Endothelial cell of hepatic sinusoid (primary cell): Measurements from ENCODE around the gene TP53AIP1.

Experiments used
- in situ Hi-C: cut with HindIII; loops from 2 replicates; pipeline ENCODE4 v1.10.0; 2017; ENCODE audit warnings: low sequenced_read_pairs

The TP53AIP1 gene

DNA sequence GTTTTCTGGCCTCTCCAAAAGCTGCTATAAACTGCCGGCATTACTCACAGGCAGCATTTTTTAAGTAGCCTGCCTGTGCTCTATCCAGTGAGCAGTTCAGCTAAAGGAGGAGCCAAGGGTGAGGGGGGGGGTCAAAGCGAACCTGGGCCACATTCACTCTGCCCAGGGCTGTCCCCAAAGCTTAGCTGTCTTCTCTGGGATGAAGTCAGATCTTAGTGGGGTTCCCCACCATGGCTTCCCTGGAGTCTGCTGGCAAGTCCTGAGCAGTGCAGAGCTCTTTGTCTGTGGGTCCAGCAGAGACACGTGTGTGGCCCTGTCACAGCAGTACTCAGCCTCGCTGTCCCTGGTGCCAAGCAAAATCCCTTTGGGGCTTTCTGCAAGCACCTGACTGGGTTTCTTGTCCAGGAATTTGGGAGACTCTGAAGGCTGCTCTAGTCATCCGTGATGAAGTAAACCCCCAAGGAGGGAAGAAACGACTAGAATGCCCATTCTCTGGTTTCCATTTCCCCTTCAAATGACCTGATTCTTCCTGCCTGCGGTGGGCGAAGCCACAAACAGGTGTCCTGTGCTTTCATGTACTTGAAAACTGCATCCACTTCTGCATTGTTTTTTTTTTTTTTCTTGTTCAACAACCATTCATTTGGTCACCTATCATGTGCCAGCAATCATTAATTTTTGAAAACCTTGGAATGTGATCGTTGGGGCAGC is 48.9 kb downstream of the TP53AIP1 start:
- in situ Hi-C loops: loop anchor here (25.0 kb wide), 1 partner anchor 394 kb away; no protein-coding TSS in a partner anchor

DNA sequence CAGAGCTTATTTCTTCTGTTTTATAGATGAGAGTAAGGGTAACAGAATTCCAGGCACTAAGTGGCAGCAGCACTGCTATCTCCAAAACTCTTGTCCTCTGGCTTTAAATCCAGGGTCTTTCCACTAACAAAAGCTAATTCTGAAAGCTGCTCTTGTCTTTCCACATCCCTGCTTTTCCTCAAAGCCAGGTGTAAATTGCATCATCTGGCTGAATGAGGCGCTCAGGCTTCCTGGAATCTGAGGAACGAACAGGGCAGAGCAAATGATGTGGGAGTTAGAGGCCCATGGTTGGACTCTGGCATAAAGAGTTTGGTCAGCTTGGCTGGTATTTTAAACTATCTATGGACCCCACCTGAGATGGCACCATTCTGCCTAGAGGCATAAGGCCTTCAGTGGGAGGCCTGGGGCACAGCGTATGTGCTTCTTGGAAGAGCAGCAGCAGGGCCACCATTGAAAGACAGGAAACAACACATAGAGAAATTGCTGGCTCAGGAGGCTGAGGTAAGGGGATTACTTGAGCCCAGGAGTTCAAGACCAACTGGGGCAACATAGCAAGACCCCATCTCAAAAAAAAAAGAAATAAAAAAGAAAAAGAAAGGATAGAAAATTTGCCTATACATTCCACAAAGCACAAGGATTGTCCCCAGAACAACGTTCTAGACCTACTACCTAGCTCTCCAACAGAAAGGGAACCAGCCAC is 49.7 kb downstream of the TP53AIP1 start:
- in situ Hi-C loops: loop anchor here (25.0 kb wide), 1 partner anchor 394 kb away; no protein-coding TSS in a partner anchor

GRCh38 chr11:128891913-128892398 is 50.7 kb downstream of the TP53AIP1 start:
- in situ Hi-C loops: loop anchor here (25.0 kb wide), 1 partner anchor 395 kb away; no protein-coding TSS in a partner anchor

DNA sequence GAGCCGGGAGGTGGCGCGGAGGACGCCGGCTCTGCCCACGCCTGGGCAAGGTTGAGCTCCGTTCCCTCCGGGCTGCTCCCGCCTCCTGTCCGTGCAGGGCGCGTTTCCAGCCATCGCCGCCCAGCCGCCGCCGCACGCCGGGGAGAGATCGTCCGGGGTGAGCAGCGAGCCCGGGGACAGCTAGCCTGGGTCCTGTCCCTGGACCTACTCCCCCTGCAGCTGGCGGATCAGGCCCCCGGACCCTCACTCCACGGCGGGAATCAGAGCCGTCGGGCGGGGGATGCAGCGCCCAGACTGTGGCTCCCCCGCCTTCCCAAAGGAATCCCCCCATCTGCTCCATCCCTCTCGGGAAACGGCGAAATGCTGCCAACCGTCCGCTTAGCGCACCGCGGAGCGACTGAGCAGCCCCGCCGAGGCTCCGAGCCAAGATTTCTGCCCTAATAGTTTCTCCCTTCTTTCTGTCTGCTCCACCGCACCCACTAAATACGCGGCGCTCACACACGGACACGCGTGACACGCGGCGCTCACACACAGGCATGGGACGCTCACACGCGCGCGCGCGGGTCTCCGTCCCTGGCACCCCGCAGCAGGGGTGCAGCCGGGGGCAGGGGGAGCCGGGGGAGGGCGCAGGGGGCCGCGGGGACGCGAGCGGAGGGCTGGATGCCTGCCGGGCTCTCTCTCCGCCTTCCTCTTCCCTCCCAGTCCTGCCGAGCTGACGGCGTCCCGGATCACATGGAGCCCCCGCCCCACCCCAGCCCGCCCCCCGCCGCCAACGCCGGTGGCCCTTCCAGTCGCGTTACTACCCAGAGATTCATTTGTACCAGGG is 51.9 kb downstream of the TP53AIP1 start, which contains the start of gene KCNJ5:
Gene KCNJ5 (plus strand): TSS at position 814 of the 826 bp plus-strand sequence. CDS start 19,918 bp downstream, outside the sequence.
- in situ Hi-C loops: loop anchor here (25.0 kb wide), 1 partner anchor 397 kb away; no protein-coding TSS in a partner anchor

GRCh38 chr11:128890216-128890542 is 52.5 kb downstream of the TP53AIP1 start:
- in situ Hi-C loops: loop anchor here (25.0 kb wide), 1 partner anchor 397 kb away; no protein-coding TSS in a partner anchor

- in situ Hi-C loops: loop anchor here (25.0 kb wide), 1 partner anchor 398 kb away; no protein-coding TSS in a partner anchor
Observed at GRCh38 chr11:128889657-128890213, 52.9 kb downstream of the TP53AIP1 start.

- in situ Hi-C loops: loop anchor here (25.0 kb wide), 1 partner anchor 399 kb away; no protein-coding TSS in a partner anchor
Observed at GRCh38 chr11:128888034-128888985, 54.4 kb downstream of the TP53AIP1 start.

DNA sequence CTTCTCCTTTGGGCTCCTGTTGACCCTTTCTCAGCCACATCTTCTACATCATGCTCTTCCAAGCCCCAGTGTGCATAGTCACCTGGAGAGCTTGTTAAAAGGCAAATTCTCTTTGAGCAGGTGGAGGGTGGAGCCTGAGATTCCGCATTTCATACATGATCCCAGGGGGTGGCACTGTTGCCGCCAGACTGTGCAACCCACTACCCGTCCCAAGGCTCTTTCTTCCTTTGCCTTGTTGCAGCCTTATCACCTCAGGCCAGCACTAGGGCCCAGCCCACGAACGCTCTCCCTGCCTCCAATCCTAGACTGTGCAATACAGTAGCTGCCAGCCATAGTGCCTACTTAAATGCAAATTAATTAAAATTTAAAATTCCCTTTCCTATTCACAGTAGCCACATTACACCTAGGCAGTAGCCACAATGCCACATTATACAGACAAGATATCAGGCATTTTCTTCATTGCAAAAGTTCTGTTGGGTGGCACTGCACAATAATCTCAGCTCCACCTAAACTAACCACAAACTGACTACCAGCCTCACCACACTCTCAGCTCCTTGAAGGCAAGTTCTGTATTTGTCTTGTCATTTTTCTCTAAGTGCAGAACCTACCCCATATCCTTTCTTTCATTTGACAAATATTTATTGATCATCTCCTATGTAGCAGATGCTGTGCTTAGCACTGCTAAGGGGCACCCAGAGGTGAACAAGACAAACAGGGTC is 56.1 kb downstream of the TP53AIP1 start:
- in situ Hi-C loops: loop anchor here (25.0 kb wide), 1 partner anchor 401 kb away; no protein-coding TSS in a partner anchor
